Gastrocnemius medialis (tissue), 4 donors: ENCODE results near the gene APOH.

Experiments used
- CTCF ChIP-seq, 5 experiments: fragments of 450-650 bp in 3 of 5; fragments of 200-600 bp in 2 of 5; sonication (generic) in 2 of 5; IDR thresholded peaks in 4 of 5; conservative IDR thresholded peaks in 1 of 5; 1 replicate in 4 of 5; 2 replicates in 1 of 5; pipeline ENCODE4 v1.5.1; 2016 to 2019; ENCODE audit warnings: antibody characterized with exemption in 5 of 5, mild to moderate bottlenecking in 3 of 5, moderate library complexity in 3 of 5
- POLR2A ChIP-seq, 2 donors: fragments of 450-650 bp; IDR thresholded peaks; one replicate each; pipeline ENCODE4 v1.6.1; 2017; ENCODE audit warnings: antibody characterized with exemption in 2 of 2, mild to moderate bottlenecking in 2 of 2, moderate library complexity in 2 of 2

DNA sequence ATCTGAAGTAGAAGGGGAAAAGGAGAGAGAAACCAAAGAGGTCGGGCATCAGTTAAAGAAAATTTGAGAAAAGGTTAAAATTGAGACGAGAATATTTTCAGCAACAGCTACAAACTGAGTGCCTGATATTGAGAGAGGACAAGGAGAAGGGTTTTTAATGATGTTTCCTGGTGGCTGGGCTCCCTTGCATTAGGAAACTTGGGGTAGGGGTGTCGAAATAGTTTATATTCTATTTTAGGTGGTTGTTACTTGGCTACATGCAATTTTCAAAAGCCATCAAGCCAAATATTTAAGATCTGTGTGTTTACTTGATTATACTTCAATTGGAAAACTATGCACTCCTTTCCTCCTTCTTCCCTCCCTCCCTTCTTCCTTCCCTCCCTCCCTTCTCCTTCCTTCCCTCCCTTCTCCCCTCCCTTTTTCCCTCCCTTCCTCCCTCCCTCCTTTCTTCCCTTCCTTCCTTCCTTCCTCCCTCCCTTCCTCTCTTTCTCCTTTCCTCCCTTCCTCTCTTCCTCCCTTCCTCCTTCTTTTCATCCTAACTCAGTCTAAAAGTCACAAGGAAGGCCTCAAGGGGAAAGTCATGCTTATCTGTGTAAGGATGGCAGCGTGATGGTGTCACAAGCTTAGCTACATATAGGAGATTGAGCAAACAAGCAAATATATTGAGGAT is 1.8 kb upstream of the APOH start:
- TF ChIP-seq CTCF (IDR thresholded peaks at IDR 0.05 in 4 of 5, conservative IDR thresholded peaks at IDR 0.05 in 1 of 5), result no peak
- no peak for TF ChIP-seq POLR2A (IDR thresholded peaks at IDR 0.05)
